ENCODE data around the gene TRHDE.

GRCh38 chr12:72499244-72499643, 227.1 kb downstream of the TRHDE start:
- TF ChIP-seq CTCF (IDR thresholded peaks at IDR 0.05; ENCODE audit: insufficient read depth, low read length, poor library complexity, severe bottlenecking) (no peak), EZH2phosphoT487 (conservative IDR thresholded peaks at IDR 0.05; ENCODE audit: low read length) (no peak)

Measured in SU-DHL-6 (cell line).